GM13976 (cell line): ENCODE results near the gene FAM20B.

ENCODE experiments used
- DNase-seq: peaks from one replicate; pipeline ENCODE4 v3.0.0; 2012; ENCODE audit warnings: low spot score
- CTCF ChIP-seq: IDR thresholded peaks from 2 replicates; pipeline ENCODE4 v1.5.1; 2012; ENCODE audit warnings: borderline replicate concordance, mild to moderate bottlenecking; ENCODE audit not compliant: insufficient read depth; ENCODE audit errors: extremely low read depth, missing control alignments, control extremely low read depth
- in situ Hi-C: fragments of 300-500 bp; cut with MboI; formaldehyde crosslinking; loops from one replicate; pipeline ENCODE4 v1.12.0; 2022; ENCODE audit warnings: low sequenced_read_pairs, mixed read lengths, inconsistent platforms; ENCODE audit not compliant: unreplicated experiment

Gene FAM20B

GRCh38 chr1:179061360-179062282, 35.9 kb downstream of the FAM20B start:
- in situ Hi-C loops: loop anchor here (5.0 kb wide), 1 partner anchor 49 kb away; no protein-coding TSS in a partner anchor
- TF ChIP-seq CTCF: no peak
- no peak for DNase-seq

DNA sequence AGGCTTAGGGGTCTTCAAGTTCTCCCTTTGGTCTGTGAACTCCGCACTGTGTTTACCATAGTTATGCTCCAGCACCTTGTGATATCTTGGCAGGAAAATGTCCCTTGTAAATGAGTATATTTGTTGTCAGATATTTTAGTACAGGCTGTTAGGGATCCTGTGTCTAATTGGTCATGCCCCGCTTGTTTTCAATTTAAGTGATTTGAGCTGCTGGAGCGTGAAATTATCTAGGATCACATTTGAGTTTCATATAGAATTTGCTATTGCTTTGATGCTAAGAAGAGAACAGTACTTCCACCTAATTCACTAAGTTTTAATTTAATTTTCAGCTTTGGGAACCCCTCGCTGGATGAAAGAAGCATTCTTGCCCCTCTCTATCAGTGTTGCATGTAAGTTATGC, 40.8 kb downstream of the FAM20B start:
- no peak for DNase-seq
- in situ Hi-C loops: no loop called here
- no peak for TF ChIP-seq CTCF

DNA sequence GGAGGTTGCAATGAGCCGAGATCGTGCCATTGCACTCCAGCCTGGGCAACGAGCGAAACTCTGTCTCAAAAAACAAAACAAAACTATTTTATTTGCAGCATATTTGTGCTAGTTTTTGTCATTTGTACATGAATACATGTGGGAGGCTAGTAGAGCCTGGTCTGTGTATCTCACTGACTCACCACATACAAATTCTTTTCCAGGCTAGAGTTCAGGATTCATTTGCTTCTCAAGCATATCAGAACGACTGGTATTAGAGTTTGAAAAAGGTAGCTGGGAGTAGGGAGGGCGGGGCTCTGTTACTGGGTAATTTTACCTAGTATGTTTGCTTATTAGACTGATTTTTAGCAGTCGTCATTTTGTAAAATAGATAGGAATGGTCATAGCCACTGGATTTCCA, 51.7 kb downstream of the FAM20B start:
- in situ Hi-C loops: loop anchor here (5.0 to 25.0 kb wide), 2 partner anchors 290 to 735 kb away; partner anchors contain the start of gene AXDND1
- DNase-seq: no peak
- no peak for TF ChIP-seq CTCF

GRCh38 chr1:179079113-179079761, 53.5 kb downstream of the FAM20B start:
- peak; percentile 70 for DNase-seq
- in situ Hi-C loops: loop anchor here (5.0 to 25.0 kb wide), 2 partner anchors 288 to 733 kb away; partner anchors contain the start of gene AXDND1
- TF ChIP-seq CTCF: peak; percentile 71

DNA sequence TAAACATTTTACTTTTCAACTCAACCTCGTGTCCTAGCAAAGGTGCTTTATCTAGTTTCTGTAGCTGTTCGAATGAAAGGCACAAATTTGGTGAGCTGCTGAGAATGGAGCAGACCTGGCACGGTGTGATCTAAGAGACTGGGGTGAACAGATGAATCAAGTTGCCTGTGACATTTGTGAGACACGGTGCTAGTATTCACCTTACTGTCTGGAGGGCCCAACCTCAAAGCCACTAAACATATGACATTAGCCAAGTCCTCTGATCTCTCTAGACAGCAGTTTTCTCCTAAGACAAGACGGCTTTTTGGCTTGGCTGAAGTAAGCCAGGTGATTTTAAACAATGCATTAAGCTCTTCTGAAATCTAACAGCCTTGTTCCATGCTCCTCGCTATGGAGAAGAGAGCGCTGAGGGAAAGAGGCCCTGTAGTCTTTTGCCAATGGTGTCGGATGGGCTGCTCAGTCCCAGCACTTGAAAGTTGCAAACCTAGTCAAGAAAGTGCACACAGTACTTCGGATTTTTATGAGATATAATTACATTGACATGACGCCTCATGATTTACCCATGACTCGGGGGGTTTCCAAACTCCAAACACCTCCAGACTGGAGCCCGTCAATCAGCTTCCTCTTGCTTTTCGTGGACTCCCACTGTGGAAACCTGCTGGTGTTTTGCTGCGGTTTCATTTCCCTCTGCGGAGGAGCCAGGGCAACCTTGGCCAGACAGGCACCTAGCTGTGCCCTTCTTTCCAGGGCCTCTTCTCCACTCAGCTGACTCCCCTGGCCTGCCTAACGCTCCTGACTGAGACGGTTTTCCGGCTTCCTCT, 55.4 kb downstream of the FAM20B start:
- no peak for TF ChIP-seq CTCF
- peak; percentile 46 for DNase-seq
- in situ Hi-C loops: loop anchor here (25.0 kb wide), 1 partner anchor 731 kb away; no protein-coding TSS in a partner anchor
